HUES48 (cell line): ENCODE data around the gene KLHDC7B.

ENCODE experiments used
- H3K27ac ChIP-seq: one replicate; pipeline ENCODE4 v1.7.0; 2013; ENCODE audit warnings: low read depth, low read length, inconsistent platforms
- H3K27me3 ChIP-seq: 2 replicates; pipeline ENCODE4 v1.6.1; 2013; ENCODE audit warnings: mild to moderate bottlenecking, low read length; ENCODE audit not compliant: control insufficient read depth, insufficient read depth
- H3K36me3 ChIP-seq: 2 replicates; pipeline ENCODE4 v1.6.1; 2013; ENCODE audit warnings: low read length; ENCODE audit not compliant: control insufficient read depth, insufficient read depth
- H3K4me1 ChIP-seq: 2 replicates; pipeline ENCODE4 v1.6.1; 2013; ENCODE audit warnings: mild to moderate bottlenecking, low read length; ENCODE audit not compliant: control insufficient read depth, insufficient read depth
- H3K4me3 ChIP-seq: 2 replicates; pipeline ENCODE4 v1.5.1; 2013; ENCODE audit warnings: mild to moderate bottlenecking, low read depth, low read length
- H3K9ac ChIP-seq: 2 replicates; pipeline ENCODE4 v1.6.1; 2013; ENCODE audit warnings: mild to moderate bottlenecking, low read depth, low read length, moderate library complexity
- H3K9me3 ChIP-seq: 2 replicates; pipeline ENCODE4 v1.6.1; 2013; ENCODE audit warnings: low read length; ENCODE audit not compliant: control insufficient read depth, insufficient read depth

Gene KLHDC7B

DNA sequence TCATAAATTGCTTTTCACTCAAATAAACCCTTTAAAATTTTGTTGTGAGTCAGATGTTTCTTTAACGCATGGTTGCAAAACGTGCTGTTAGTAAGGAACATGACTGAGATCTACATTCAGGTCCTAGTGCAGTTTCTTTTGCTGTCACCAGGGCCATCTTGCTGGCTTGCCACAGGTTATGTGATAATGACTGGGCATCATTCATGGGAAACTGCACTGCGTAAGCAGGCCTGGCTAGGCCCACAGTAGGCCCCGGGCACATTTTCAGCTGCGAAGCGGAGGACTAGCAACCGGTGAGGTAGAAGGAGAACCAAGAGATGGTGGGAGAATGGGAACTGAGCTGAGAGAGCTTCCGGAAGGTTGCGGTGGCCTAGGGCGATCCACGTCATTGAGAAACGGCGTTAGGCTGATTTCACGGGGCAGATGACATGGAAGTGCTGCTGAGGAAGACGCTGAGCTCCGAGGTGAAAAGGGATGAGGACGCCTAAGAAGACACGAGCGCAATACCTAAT, 3.2 kb upstream of the KLHDC7B start:
- Histone ChIP-seq H3K9ac (no peak overlapping the region), H3K27me3 (peaks cover 16% of the 10 kb centered on the region), H3K36me3 (no peaks in the 10 kb centered on the region), H3K9me3 (no peaks in the 10 kb centered on the region), H3K4me1 (peaks cover 4% of the 10 kb centered on the region; the same call in 1 of the 2 replicates), H3K27ac (no peak overlapping the region), H3K4me3 (no peak overlapping the region)

DNA sequence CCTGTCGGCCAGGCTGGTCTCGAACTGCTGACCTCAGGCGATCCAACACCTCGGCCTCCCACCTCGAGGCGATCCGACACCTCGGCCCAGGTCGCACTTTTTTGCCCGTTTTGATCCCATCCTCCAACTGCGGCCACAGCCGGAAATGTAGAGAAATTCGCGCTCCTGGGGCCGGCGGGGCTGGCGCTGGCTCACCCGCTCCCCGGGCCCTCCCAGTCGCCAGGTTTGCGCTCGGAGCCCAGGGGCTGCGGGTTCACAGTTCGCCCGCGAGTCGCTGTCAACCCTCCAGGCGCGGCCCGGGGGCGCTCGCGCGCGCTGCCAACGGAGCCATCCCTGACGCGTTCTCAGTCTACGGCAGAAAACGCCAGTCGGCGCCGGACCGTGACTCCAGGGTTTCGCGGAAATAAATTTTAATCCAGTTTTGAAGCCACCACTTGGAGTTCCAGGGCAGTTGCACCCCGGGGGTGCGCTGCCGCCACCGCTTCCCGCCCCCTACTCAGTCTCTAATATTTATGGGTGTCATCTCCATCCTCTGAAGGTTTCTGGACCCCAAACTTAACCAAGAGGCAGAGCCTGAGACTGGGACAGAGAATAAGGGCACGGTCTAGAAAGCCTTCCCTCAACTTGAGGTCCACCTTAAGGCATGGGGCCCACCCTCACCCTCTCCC, 1.5 kb upstream of the KLHDC7B start:
- H3K4me3 ChIP-seq, result peak overlapping the region; percentile 42; the same call in 1 of the 2 replicates

DNA sequence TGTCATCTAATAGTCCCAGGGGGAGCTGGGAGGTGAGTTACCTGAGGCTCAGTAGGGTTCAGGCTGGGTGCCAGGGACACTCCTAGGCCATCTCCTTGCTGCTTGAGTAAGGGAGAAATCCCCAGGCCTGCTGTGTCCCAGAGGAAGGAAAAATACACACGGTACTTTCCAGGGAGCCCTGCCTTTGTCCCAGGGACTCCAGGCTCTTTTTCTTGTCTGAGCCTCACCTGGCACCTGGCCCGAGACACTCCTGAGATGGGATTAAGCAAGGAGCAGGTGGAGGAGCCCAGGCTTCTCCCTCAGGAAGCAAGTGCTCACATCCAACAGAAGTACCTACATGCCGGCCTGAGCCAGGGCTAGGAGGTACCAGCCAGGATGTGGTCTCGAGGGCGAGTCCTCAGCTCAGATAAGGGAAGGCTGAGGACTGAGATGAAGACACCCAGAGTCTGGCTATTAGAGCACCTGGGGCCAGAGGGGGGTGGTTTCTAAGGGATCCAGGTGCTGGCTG, 899 bp upstream of the KLHDC7B start:
- H3K4me3 ChIP-seq, result no peak overlapping the region; the same call in 1 of the 2 replicates
- H3K27me3 ChIP-seq, result peaks cover 16% of the 10 kb centered on the region
- H3K9ac ChIP-seq, result no peak overlapping the region
- no peak overlapping the region for H3K27ac ChIP-seq
- peaks cover 4% of the 10 kb centered on the region; the same call in 1 of the 2 replicates for H3K4me1 ChIP-seq
- H3K9me3 ChIP-seq, result no peaks in the 10 kb centered on the region
- H3K36me3 ChIP-seq, result no peaks in the 10 kb centered on the region

More for the DNA sequence above, 1.5 kb upstream of the KLHDC7B start:
- H3K9ac ChIP-seq, result no peak overlapping the region
- peaks cover 4% of the 10 kb centered on the region; the same call in 1 of the 2 replicates for H3K4me1 ChIP-seq
- no peak overlapping the region for H3K27ac ChIP-seq
- H3K36me3 ChIP-seq, result no peaks in the 10 kb centered on the region
- no peaks in the 10 kb centered on the region for H3K9me3 ChIP-seq
- H3K27me3 ChIP-seq, result peaks cover 16% of the 10 kb centered on the region

DNA sequence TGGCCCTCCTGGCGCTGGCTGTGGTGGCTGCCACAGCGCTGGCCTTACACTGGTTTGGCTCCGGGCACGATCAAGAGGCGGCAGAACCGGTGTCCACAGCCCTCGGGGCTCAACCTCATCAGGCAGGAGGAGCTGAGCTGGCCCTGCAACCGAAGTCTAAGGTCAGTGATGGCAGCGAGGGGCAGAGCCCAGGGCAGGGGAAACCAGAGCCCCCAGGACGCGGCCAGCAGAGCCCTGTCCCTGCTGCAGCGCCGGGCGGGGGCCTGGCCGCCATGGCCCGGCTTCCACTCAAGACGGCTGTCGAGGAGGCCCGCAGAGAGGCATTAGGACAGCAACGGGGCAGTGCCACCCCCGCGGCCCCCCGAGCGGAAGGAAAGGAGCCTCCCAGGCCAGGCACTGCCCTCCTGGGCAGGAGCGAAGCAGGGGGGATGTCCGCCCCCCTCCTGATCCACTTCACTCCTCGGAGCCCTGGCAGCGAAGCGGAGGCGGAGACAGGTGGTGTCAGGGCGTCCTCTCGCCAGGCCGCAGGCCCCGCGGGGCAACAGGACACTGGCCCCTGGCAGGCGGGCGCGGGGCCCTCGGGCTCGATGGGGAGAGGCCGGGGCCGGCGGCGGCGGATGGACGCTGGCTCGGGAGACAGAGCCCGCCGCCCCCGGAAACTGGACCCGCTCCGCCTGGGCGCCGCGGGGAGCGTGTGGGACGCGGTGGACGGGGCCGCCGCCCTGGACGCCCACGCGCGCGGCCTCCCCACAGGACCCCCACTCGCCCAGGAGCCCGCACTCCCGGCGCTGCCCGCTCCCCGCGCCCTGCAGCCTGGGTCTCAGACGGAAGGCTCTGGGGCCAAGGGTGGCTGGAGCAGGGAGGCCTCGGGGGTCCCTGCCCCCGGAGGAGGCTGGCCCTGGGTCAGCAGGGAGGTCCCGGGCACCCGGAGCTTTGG, 895 bp downstream of the KLHDC7B start:
- Histone ChIP-seq H3K9me3 (no peaks in the 10 kb centered on the region), H3K27ac (no peak overlapping the region), H3K27me3 (peaks cover 16% of the 10 kb centered on the region), H3K9ac (no peak overlapping the region), H3K4me1 (peaks cover 4% of the 10 kb centered on the region; the same call in 1 of the 2 replicates), H3K4me3 (no peak overlapping the region), H3K36me3 (no peaks in the 10 kb centered on the region)

DNA sequence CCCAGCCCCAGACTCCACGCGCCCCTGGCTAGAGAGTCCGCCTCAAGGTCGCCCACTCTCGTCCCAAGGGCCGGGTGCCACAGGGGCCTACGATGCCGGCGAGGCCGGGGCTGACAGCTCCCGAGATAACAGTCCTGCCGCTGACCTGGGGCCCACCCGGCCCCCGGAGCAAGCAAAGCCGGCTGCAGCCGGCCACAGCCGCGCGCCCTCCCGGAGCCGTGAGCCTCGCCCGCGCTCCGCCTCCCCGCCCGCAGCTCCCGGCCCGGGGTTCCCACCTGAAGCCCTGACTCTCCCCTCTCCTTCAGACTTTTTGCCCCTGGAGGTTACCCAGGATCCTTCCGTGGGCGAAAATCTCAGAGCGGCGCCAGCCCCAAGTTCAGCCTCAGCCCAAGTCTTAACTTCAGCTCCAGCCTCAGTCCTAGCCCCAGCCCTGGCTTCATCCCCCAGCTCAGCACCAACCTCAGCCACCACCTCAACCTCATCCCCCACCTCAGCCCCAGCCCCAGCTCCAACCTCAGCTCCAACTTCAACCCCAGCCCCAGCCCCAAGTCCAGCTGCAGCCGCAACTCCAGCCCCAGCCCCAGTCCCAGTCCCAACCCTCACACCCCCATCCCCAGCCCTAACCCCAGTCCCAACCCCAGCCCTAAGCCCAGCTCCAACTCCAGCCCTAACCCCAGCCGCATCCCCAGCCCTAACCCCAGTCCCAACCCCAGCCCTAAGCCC, 1.7 kb downstream of the KLHDC7B start:
- H3K9me3 ChIP-seq, result no peaks in the 10 kb centered on the region
- H3K27ac ChIP-seq, result no peak overlapping the region
- H3K9ac ChIP-seq, result no peak overlapping the region
- peaks cover 4% of the 10 kb centered on the region; the same call in 1 of the 2 replicates for H3K4me1 ChIP-seq
- no peaks in the 10 kb centered on the region for H3K36me3 ChIP-seq
- H3K4me3 ChIP-seq, result no peak overlapping the region
- H3K27me3 ChIP-seq, result peaks cover 16% of the 10 kb centered on the region

DNA sequence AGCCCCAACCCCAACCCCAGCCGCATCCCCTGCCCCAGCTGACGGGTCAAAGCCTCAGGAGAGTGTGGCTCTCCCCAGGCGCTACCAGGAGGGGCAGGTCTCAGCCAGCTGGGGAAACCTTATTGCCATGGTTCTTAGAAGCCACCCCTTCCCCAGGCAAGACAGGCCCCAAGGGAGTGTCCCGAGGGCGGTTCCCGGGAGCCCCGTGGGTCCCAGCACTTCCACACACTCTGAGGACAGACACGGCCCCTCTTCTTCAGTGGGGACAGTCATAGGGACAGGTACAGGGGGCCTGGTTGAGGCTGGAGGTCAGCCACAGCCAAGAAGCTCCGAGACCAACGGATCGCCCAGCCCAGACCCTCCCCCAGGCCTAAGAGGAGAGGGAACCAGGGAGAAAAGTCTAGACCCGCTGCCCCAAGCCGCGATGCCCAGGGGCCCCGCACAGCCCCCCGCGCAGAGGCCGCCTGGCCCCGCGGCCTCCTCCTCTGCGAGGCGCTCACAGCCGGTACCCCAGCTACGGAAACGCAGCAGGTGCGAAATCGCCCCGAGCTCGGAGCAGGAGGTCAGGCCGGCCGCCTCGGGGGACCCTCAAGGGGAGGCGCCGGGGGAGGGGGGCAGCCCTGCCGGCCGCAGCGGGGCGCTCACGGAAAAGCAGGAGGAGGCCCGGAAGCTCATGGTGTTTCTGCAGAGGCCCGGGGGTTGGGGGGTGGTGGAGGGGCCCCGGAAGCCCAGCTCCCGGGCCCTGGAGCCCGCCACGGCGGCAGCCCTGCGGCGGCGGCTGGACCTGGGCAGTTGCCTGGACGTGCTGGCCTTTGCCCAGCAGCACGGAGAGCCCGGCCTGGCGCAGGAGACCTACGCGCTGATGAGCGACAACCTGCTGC, 2.6 kb downstream of the KLHDC7B start:
- no peaks in the 10 kb centered on the region for H3K36me3 ChIP-seq
- H3K27ac ChIP-seq, result no peak overlapping the region
- no peak overlapping the region for H3K4me3 ChIP-seq
- no peaks in the 10 kb centered on the region for H3K9me3 ChIP-seq
- no peak overlapping the region for H3K9ac ChIP-seq
- H3K27me3 ChIP-seq, result peaks cover 16% of the 10 kb centered on the region
- H3K4me1 ChIP-seq, result peaks cover 4% of the 10 kb centered on the region; the same call in 1 of the 2 replicates

DNA sequence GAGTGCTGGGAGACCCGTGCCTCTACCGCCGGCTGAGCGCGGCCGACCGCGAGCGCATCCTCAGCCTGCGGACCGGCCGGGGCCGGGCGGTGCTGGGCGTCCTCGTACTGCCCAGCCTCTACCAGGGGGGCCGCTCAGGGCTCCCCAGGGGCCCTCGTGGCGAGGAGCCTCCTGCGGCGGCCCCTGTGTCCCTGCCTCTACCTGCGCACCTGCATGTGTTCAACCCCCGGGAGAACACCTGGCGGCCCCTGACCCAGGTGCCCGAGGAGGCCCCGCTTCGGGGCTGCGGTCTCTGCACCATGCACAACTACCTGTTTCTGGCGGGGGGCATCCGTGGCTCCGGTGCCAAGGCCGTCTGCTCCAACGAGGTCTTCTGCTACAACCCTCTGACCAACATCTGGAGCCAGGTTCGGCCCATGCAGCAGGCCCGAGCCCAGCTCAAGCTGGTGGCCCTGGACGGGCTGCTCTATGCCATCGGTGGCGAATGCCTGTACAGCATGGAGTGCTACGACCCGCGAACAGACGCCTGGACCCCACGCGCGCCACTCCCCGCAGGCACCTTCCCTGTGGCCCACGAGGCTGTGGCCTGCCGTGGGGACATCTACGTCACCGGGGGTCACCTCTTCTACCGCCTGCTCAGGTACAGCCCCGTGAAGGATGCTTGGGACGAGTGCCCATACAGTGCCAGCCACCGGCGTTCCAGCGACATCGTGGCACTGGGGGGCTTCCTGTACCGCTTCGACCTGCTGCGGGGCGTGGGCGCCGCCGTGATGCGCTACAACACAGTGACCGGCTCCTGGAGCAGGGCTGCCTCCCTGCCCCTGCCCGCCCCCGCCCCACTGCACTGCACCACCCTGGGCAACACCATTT, 3.5 kb downstream of the KLHDC7B start:
- no peak overlapping the region for H3K27ac ChIP-seq
- H3K4me1 ChIP-seq, result peaks cover 4% of the 10 kb centered on the region; the same call in 1 of the 2 replicates
- no peaks in the 10 kb centered on the region for H3K9me3 ChIP-seq
- no peak overlapping the region for H3K9ac ChIP-seq
- no peak overlapping the region for H3K4me3 ChIP-seq
- peaks cover 16% of the 10 kb centered on the region for H3K27me3 ChIP-seq
- H3K36me3 ChIP-seq, result no peaks in the 10 kb centered on the region

DNA sequence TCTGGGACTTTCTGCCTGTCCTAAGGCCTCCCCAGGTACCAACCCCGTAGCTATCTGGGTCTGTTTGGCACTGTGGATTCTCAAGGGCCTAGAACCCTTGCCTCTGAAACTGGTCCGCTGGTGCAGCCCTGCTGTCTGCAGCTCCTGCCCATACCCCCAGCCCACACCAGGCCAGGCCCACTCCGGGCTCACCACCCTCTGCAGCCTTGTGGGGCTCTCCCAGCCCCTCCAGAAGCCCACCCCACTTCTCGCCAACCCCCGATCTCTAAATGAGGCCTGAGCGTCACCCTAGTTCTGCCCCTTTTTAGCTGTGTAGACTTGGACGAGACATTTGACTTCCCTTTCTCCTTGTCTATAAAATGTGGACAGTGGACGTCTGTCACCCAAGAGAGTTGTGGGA, 4.7 kb downstream of the KLHDC7B start:
- H3K36me3 ChIP-seq, result no peaks in the 10 kb centered on the region
- H3K27me3 ChIP-seq, result peaks cover 5% of the 10 kb centered on the region
- H3K4me3 ChIP-seq, result no peak overlapping the region
- no peak overlapping the region for H3K27ac ChIP-seq
- no peaks in the 10 kb centered on the region for H3K9me3 ChIP-seq
- 0 out of 2 replicates have a peak, but pooled peaks cover 3% of the 10 kb centered on the region for H3K4me1 ChIP-seq
- H3K9ac ChIP-seq, result no peak overlapping the region

DNA sequence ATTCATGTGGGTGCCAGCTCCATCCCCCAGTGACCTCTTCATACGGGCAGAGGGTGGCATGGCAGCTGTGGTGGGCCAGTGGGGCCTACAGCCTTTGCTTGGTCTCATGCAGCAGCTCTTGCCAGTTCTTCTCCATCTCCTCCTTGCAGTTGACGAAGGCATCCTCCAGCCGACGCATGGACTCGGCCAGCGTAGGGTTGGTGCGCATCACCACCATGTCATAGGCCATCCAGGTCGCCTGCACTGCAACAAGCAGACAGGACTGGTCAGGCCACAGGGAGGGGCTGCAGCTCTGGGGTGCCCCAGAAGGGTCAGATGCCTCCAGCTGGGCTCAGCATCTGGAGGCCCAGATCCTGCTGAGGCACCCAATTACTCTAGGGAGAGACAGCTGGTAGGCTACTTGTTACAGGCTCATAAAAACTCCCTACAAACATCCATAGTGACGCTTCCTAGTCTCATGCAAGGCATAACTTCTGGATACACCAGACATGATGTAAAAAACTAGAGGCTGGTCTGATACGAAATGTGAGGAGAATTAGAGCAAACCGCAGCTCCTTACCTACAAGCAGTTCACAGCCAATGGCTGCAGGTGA, 5.6 kb downstream of the KLHDC7B start:
- H3K9ac ChIP-seq, result no peak overlapping the region
- H3K27me3 ChIP-seq, result no peaks in the 10 kb centered on the region
- H3K27ac ChIP-seq, result no peak overlapping the region
- H3K36me3 ChIP-seq, result no peaks in the 10 kb centered on the region
- 0 out of 2 replicates have a peak, but pooled peaks cover 3% of the 10 kb centered on the region for H3K4me1 ChIP-seq
- no peak overlapping the region for H3K4me3 ChIP-seq
- H3K9me3 ChIP-seq, result no peaks in the 10 kb centered on the region
